ENCODE results near the gene MS4A10. TPM values are rescaled to one million over a fixed set of nuclear protein-coding genes. Genes with fewer than 3 reads are reported as not detected.

MS4A10 gene
- total RNA-seq, 3 donors from 2014 or later, result not detected

DNA sequence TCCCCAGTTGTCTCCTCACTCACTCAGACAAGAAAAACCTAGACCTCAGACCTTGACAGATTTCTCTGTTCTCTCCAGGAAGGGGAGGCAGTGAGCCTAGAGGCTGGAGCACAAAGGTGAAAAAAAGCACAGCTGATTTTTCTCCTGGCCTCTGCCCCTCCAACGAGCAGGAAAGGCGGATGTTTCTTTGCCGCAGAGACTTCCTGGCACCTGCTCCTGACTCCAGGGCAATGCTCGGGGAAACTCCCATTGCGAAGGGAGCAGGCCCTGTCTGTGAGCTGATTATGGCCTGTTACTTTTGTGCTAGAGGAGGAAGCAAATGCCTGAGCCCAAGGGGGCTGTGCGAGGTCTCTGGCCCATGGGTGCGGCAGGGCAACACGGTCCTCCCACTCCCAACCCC lies 25.4 kb downstream of the MS4A10 start:
- H3K4me3 ChIP-seq, result no peak overlapping the region
- intact Hi-C loops (cut with DNase I; ENCODE audit: low total_unique reads), result no loop called here
- TF ChIP-seq POLR2A (IDR thresholded peaks at IDR 0.05) (no peak), CTCF (IDR thresholded peaks at IDR 0.05) (no peak), POLR2AphosphoS5 (IDR thresholded peaks at IDR 0.05) (no peak)

DNA sequence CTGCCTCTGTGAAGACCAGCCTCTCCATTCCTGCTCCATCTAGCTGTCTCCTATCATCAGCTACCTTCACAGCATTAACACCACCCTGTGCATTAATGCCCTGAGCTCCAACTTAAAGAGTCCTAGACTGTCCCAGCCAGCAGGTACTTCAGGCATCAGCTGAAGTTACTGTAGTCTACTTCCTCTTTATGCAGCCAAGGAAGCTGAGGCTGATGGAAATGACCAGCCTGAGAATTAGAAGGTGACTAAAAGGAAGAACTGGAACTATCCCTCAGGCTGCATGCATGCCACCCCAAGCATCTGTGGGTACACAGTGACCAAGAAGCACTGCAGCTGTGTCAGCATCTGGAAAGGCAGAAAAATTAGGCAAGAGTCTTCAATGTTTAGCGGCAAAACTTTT lies 28.2 kb downstream of the MS4A10 start:
- H3K27me3 ChIP-seq, result no peaks in the 10 kb centered on the region
- H3K36me3 ChIP-seq, result no peaks in the 10 kb centered on the region
- no peak for DNase-seq (ENCODE audit: low spot score in 2 of 2)
- H3K4me1 ChIP-seq, result no peaks in the 10 kb centered on the region
- no peak overlapping the region for H3K27ac ChIP-seq
- intact Hi-C loops (cut with DNase I; ENCODE audit: low total_unique reads), result no loop called here
- H3K4me3 ChIP-seq, result no peak overlapping the region
- no peak for TF ChIP-seq POLR2A (IDR thresholded peaks at IDR 0.05)
- TF ChIP-seq POLR2AphosphoS5 (IDR thresholded peaks at IDR 0.05), result no peak
- no peak for TF ChIP-seq CTCF (IDR thresholded peaks at IDR 0.05)
- peaks cover 9 to 14% of the 10 kb centered on the region in 2 donors for H3K9me3 ChIP-seq

More for the DNA sequence above, 25.4 kb downstream of the MS4A10 start:
- Histone ChIP-seq H3K36me3 (no peaks in the 10 kb centered on the region), H3K27me3 (no peaks in the 10 kb centered on the region), H3K9me3 (no peaks in the 10 kb centered on the region), H3K27ac (no peak overlapping the region), H3K4me1 (no peaks in the 10 kb centered on the region)
- no peak for DNase-seq (ENCODE audit: low spot score in 2 of 2)

DNA sequence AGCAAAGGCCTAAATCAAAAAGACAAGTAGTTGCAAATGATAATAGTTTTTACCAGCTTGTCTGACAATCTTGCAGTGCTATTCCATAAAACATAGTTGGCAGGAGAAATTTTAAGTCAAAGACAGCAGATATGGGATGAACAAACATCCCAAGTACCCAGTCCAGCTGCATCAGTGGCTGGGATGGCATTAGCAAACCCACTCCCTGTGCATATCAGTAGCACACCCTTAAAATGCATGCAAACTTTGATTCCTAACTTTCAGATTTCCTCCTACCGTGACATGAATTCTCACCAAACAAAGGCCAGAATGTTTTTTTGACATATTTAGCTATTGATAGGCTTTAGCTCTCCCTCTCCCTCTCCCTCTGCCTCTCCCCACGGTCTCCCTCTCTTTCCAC lies 29.0 kb downstream of the MS4A10 start:
- intact Hi-C loops (cut with DNase I; ENCODE audit: low total_unique reads), result no loop called here
- no peaks in the 10 kb centered on the region for H3K36me3 ChIP-seq

DNA sequence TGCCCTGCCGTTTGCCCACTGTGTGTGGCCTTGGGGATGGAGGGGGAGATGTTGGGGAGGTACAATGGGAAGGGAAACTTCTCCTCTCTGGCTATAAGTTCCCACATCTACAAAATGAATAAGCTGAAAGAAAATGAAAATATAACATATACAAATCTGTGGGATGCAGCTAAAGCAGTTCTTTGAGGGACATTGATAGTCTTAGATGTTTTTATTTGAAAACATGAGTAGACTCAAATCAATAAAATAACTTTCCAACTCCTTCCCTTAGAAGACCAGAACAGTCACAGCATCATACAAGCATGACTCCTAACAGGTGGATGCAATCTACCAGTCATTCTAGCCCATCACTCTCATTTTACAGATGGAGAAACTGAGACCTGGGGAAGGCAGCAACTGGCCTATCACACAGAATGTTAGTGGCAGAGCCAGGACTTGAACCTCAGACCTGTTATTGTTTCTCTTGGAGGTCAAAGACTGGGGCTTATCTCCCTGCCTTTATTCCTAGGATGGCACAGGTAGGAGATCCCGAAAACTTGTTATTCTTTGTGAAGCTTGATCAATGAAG lies 31.5 kb downstream of the MS4A10 start:
- intact Hi-C loops (cut with DNase I; ENCODE audit: low total_unique reads), result no loop called here
- Histone ChIP-seq H3K4me3 (no peak overlapping the region), H3K27ac (no peak overlapping the region), H3K4me1 (no peaks in the 10 kb centered on the region), H3K9me3 (peaks cover 9 to 14% of the 10 kb centered on the region in 2 donors), H3K27me3 (no peaks in the 10 kb centered on the region), H3K36me3 (no peaks in the 10 kb centered on the region)
- DNase-seq (ENCODE audit: low spot score in 2 of 2), result no peak
- no peak for TF ChIP-seq POLR2A (IDR thresholded peaks at IDR 0.05)
- TF ChIP-seq CTCF (IDR thresholded peaks at IDR 0.05), result no peak
- TF ChIP-seq POLR2AphosphoS5 (IDR thresholded peaks at IDR 0.05), result no peak

More for the DNA sequence above, 29.0 kb downstream of the MS4A10 start:
- Histone ChIP-seq H3K27ac (no peak overlapping the region), H3K9me3 (peaks cover 9 to 14% of the 10 kb centered on the region in 2 donors), H3K4me1 (no peaks in the 10 kb centered on the region), H3K4me3 (no peak overlapping the region), H3K27me3 (no peaks in the 10 kb centered on the region)
- no peak for DNase-seq (ENCODE audit: low spot score in 2 of 2)
- no peak for TF ChIP-seq POLR2AphosphoS5 (IDR thresholded peaks at IDR 0.05)
- no peak for TF ChIP-seq POLR2A (IDR thresholded peaks at IDR 0.05)
- TF ChIP-seq CTCF (IDR thresholded peaks at IDR 0.05), result no peak

GRCh38 chr11:60818057-60818456 lies 32.9 kb downstream of the MS4A10 start:
- no peak for DNase-seq (ENCODE audit: low spot score in 2 of 2)
- Histone ChIP-seq H3K36me3 (no peaks in the 10 kb centered on the region), H3K4me3 (no peak overlapping the region), H3K4me1 (no peaks in the 10 kb centered on the region), H3K27me3 (no peaks in the 10 kb centered on the region), H3K9me3 (peaks cover 9 to 14% of the 10 kb centered on the region in 2 donors), H3K27ac (no peak overlapping the region)
- no peak for TF ChIP-seq CTCF (IDR thresholded peaks at IDR 0.05)
- no peak for TF ChIP-seq POLR2AphosphoS5 (IDR thresholded peaks at IDR 0.05)
- no peak for TF ChIP-seq POLR2A (IDR thresholded peaks at IDR 0.05)
- intact Hi-C loops (cut with DNase I; ENCODE audit: low total_unique reads), result no loop called here

Measured in breast epithelium (tissue), 4 donors.